ENCODE measurements around the gene CCR2.

DNA sequence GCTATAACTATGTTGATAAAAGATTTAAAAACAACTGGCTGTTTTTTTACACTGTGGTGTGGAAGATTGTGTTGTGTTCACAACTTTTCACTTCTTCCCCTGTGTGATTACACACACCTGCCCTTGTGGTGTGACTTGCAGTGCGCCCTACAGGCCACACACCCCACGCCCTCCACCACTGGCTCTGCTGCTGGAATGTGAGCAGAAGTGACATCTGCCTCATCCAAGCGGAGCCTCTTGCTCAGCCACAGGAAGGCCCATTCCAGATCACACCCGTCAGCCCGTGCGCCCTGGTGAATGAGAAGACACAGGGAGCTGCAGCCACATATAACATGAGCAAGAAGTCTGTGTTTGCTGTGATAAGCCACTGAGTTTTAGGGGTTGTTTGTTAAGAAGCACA, 7.0 kb downstream of the CCR2 start:
- TF ChIP-seq EZH2phosphoT487 (IDR thresholded peaks at IDR 0.05; ENCODE audit: insufficient read depth, low read depth) (no peak), EZH2 (IDR thresholded peaks at IDR 0.05; ENCODE audit: insufficient read depth, poor library complexity, severe bottlenecking) (no peak)
